HG03095 (cell line): Measurements from ENCODE around the gene TMEM45B.

Experiments used
- ATAC-seq: cut with Tn5 transposase; IDR thresholded peaks from one replicate; pipeline ENCODE4 v1.9.1; 2021; ENCODE audit warnings: moderate library complexity; ENCODE audit not compliant: unreplicated experiment

The TMEM45B gene

GRCh38 chr11:129896062-129896461, 80.4 kb downstream of the TMEM45B start:
- ATAC-seq, result no peak

- no peak for ATAC-seq
Observed at GRCh38 chr11:129905402-129905801, 89.8 kb downstream of the TMEM45B start.
